SK-MEL-5 (cell line): ENCODE measurements around the gene COMMD2. TPM values are rescaled to one million over a fixed set of nuclear protein-coding genes. Genes with fewer than 3 reads are reported as not detected.
A peak's percentile ranks its signal among the peaks of the same experiment; 100 is the strongest.

Source experiments
- DNase-seq: peaks from one replicate; pipeline ENCODE4 v3.0.0-alpha.2; 2016; ENCODE audit warnings: low read depth, low spot score
- in situ Hi-C: cut with HindIII; loops from 2 replicates; pipeline ENCODE4 v1.10.0; 2016; ENCODE audit warnings: low sequenced_read_pairs, high pct_unique_total_duplicates, low pct_unique_long_range_greater_than_20kb
- polyA plus RNA-seq, 2 experiments: library from polyadenylated mRNA; depleted of rRNA; stranded (reverse); fragments of >200 nt; gene quantifications; 2 replicates each; pipeline ENCODE4 v1.2.3, GENCODE V29; 2015
- total RNA-seq: library from RNA; depleted of rRNA; stranded (reverse); fragments of >200 nt; shearing (Covaris generic); gene quantifications from 2 replicates; pipeline ENCODE4 v1.2.3, GENCODE V29; 2014; rRNA removed

Gene COMMD2
- 33.5 and 45.5 TPM in 2 replicates for total RNA-seq
- 21.1 and 21.9 TPM in 2 replicates for polyA plus RNA-seq (2015; cell fraction: cytosol; rRNA removed)
- 33.8 and 41.3 TPM in 2 replicates for polyA plus RNA-seq (2015; cell fraction: nucleus; rRNA removed)

DNA sequence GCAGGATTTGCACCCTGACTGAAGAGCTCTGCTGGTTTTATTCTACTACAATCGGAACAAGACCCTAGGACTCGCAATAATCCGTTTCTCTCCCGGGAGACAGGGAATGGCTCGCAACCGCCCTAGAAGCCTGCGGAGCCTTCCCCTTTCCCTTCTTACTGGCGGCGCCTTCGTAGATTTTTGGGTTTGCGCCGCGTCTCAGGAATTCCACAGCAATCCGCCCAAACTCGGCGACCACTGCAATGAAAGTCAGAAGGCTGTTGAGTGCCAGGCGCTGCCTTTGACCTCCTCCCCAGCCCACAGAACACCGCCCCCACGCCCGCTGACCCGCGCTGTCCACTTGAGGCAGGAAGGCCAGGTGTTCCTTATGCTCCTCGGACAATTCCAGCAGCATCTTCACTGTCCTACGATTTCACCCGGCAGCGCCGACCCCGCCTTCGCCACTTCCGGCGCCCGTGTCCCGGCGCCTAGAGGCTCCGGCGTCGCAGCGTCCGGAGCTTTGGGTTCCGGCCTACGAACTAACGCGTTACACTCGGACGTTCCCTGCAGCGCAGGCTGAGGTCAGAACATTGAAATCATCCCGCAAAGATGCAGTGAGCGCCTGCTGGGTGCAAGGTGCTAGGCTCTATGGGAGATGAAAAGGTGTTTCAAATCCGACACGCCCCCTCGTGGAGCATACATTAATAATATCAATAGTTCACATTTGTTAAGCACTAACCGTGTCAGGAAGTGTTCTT lies at the start of gene COMMD2:
Gene COMMD2 (minus strand): TSS at position 439 of the 737 bp plus-strand sequence. CDS start 45 bp downstream, at position 394.
- in situ Hi-C loops, result no loop called here
- peak; percentile 90 for DNase-seq

- in situ Hi-C loops, result no loop called here
- DNase-seq, result no peak
These were observed 49.4 kb upstream of the COMMD2 start for GRCh38 chr3:149801639-149802038.

DNA sequence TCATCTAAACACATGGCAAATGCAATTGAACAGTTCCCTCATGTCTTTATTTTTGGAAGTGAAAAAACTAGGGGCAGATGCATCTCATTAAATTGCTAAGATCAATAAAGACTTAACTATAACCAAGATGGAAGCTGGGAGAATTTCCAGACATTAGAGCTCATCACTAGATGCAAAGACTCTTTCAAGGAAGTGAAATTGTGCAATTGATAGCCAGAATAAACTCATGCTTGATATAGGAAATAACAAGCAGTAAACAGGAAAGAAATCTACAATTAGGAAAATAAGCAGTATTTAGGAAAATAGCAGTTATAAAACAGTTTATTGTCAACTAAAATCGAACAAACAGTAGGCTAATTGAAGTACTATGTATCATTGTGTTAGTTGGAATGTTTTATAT lies 48.9 kb upstream of the COMMD2 start:
- in situ Hi-C loops, result no loop called here
- no peak for DNase-seq

- in situ Hi-C loops, result no loop called here
- DNase-seq, result no peak
These were observed 48.4 kb upstream of the COMMD2 start for GRCh38 chr3:149800693-149801092.

DNA sequence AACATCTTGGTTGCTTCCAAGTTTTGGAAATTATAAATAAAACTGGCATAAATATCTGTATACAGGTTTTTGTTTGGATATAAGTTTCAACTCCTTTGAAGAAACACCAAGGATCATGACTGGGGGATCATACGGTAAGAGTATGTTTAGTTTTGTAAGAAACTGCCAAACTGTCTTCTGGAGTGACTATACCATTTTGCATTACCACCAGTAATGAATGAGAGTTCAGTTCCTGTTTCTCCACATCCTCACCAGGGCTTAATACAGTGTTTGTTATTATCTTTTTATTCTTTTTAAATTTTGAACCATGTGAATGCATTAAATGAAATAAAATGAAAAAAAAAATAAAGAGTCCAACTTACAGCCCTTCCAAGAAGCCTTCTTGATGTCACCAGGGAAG lies 43.7 kb upstream of the COMMD2 start:
- no peak for DNase-seq
- in situ Hi-C loops, result no loop called here

- no peak for DNase-seq
These were observed 40.4 kb upstream of the COMMD2 start, which contains the start of gene ANKUB1 for GRCh38 chr3:149792452-149793270. ANKUB1 (minus strand) TSS chr3:149792554; CDS start chr3:149792366, 188 bp downstream.

GRCh38 chr3:149790698-149791097 lies 38.4 kb upstream of the COMMD2 start:
- DNase-seq, result no peak
- in situ Hi-C loops, result no loop called here

More at GRCh38 chr3:149792452-149793270, 40.4 kb upstream of the COMMD2 start, which contains the start of gene ANKUB1:
- in situ Hi-C loops, result no loop called here

DNA sequence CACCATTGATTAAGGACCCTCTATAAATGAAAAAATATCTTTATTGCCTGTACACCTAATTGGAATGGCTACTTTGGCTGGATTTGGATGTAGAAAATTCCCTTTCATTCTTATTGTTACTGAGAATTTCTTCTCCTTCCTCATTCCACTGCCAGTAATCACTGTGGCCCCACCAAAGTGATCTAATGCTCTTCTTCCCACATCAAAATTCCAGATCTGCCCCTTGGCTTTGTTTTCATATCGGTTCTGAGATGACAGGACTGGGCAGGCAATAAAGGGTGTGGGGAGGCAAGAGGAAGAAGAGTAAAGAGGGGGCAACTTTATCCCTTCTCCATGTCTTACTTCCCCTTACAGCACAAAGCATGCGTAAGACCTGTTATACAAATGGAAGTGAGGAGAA lies 38.0 kb upstream of the COMMD2 start:
- no peak for DNase-seq
- in situ Hi-C loops, result no loop called here

DNA sequence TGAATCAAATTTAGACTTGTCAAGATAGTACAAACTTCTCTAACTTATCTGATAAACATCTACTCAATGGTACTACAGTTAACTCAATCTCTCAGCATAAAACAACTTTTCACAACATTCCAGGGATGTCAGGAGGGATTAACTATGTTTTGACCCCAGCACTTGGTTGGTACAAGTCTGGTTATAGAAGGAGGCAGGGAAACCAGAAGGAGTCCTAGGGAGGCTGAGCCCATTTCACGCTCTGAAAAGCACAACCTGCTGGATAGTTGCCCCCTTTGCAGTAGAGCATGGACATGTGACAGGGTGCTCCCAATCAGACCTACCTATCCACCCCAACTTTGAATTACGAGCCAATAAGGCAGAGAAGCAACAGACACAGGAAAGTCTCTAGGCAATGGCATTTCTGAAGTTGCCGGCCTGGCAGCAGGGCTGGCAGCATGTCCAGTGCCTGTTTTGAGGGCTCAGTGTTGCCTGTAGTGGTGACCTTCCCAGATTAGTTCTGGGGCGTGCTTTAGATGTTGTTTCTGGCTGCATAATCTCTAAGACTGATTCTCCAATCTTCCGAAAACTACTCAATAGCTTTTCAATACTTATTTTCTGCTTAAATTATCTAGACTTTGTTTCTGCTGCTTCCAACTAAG lies 31.9 kb upstream of the COMMD2 start:
- DNase-seq, result no peak
- in situ Hi-C loops, result no loop called here

GRCh38 chr3:149783576-149783975 lies 31.3 kb upstream of the COMMD2 start:
- no peak for DNase-seq
- in situ Hi-C loops, result no loop called here

GRCh38 chr3:149781741-149782140 lies 29.5 kb upstream of the COMMD2 start:
- in situ Hi-C loops, result no loop called here
- no peak for DNase-seq

DNA sequence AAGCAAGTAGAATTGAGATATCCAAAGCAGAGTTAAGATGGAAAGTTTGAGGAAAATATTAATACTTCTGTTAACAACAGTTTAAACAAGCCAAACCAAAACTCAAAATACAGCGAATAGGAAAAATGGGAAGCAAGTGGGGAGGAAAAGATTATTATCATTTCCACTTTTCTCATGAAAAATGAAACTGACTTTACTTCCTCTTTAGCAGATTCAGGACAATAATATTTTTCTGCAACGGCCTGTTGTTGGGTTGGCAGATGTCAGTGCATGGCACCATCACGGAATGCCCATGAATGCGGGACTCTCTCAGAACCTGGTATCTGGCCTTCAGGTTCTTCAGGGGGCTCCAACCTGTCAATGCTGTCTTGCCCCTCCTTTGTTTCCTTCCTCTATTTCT lies 28.9 kb upstream of the COMMD2 start:
- in situ Hi-C loops, result no loop called here

GRCh38 chr3:149777414-149778214 lies 25.3 kb upstream of the COMMD2 start:
- in situ Hi-C loops, result no loop called here
- no peak for DNase-seq

More for the DNA sequence above, 28.9 kb upstream of the COMMD2 start:
- DNase-seq, result no peak

DNA sequence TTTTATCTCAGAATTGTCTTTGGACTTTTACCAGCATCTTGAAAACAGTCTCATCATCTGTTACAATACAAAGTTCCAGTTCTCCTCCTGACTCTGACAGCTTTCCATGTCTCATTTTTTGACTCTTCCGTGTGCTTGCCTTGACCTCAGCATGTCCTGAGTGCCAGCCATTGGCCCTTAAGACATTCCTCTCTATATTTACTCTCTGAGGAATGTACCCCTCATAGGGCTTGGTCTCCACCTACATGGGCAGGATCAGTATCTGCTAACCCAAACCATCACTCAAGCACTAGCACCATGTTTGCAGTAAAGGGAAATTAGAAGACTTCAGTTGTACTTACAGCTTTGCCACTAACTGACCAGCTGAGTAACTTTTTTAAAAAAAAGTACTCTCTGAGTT lies 23.9 kb upstream of the COMMD2 start:
- in situ Hi-C loops, result no loop called here

DNA sequence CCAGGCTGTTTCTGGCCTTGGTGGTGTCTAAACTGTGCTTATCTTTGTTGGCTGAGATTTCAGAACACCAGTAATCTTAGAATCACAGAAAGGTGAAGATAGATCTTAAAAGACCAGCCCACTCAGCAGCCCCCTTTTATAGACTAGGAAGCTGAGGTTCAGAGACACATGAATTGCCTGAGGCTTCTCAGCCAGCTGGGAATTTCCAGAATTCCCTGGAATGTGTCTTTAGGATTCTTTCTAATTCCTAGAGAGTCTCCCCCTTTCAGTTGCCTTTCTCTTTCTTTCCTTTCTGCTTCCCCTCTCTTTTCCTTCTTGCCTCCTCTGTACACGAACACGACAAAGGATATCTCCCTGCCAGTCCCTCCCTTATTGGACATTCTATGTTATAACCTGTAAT lies 20.6 kb upstream of the COMMD2 start:
- in situ Hi-C loops, result no loop called here
- DNase-seq, result no peak

More for the DNA sequence above, 23.9 kb upstream of the COMMD2 start:
- DNase-seq, result no peak

DNA sequence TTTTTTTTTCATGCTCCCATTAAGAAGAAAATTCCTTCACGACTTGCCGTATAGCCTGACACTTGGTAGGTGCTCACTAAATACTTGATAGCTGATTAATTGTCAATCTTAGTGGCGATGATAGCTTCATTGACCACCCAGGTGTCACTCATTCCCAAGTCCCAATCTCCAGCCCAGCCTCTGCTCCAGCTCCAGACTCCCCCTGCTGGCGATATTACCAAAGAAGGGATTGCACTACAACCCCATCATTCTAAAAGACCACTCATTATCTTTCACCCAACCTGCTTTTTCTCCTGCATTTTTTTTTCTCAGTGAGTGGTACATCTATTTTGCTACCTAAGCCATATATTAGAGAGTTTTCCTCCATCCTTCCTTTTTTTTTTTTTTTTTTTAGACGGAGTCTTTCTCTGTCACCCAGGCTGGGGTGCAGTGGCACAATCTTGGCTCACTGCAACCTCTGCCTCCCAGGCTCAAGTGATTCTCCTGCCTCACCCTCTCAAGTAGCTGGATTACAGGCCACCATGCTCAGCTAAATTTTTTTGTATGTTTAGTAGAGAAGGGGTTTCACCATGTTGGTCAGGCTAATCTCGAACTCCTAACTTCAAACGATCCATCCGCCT lies 19.5 kb upstream of the COMMD2 start:
- in situ Hi-C loops, result no loop called here
- peak; percentile 72 for DNase-seq

GRCh38 chr3:149770246-149770645 lies 18.0 kb upstream of the COMMD2 start:
- no peak for DNase-seq
- in situ Hi-C loops, result no loop called here
